Measurements from ENCODE around the gene SELENOI. TPM values are rescaled to one million over a fixed set of nuclear protein-coding genes. Genes with fewer than 3 reads are reported as not detected.
"Not testable (repeated sequence)": the region's sequence is repeated elsewhere in the genome, so short reads cannot be mapped to it uniquely, and the experiment has no call there.

The SELENOI gene
- total and polyA plus RNA-seq, 8 donors = 15.9 to 34.4 (median 17.9) TPM

- Histone ChIP-seq H3K9me3 (no peaks in the 10 kb centered on the region), H3K36me3 (no peaks in the 10 kb centered on the region), H3K4me3 (no peak overlapping the region), H3K27ac (no peak overlapping the region), H3K4me1 (peaks cover 10 to 26% of the 10 kb centered on the region in 2 donors), H3K27me3 (no peaks in the 10 kb centered on the region)
- no peak for TF ChIP-seq CTCF (IDR thresholded peaks at IDR 0.05)
- DNase-seq (no peak), ATAC-seq (no peak)
- intact Hi-C loops (cut with DNase I) = no loop called here
Observed at GRCh38 chr2:26349690-26350089, 3.7 kb downstream of the SELENOI start.

DNA sequence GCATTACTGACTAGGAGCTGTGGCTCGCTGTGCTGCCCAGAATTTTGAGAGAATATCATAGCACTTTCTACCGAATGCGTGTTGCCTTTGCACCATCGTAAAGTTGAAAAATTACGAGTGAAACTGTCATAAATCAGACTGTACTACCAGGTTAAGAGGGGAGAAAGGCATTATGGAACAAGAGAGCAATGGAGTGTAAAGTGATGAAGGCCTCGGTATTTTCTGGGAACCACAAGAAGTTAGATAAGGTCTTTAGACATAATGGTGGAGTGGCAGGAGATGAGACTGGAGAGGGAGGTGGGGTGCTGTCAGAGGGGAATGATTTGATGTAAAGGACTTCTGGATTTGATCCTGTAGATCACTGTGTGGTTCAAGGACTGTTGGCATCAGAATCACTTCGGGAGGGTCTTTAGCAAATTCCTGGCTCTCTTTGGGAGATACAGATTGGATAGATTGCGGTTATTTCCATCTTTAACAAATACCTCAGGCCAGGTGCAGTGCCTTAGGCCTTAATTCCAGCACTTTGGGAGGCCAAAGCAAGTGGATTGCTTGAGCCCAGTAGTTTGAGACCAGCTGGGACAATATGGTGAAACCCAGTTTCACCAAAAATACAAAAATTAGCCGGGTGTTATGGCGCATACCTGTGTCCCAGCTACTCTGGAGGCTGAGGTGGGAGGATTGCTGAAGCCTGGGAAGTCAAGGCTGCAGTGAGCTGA lies 5.6 kb downstream of the SELENOI start:
- Histone ChIP-seq H3K4me1 (peaks cover 8 to 22% of the 10 kb centered on the region in 2 donors), H3K9me3 (no peaks in the 10 kb centered on the region), H3K4me3 (no peak overlapping the region), H3K27me3 (no peaks in the 10 kb centered on the region), H3K27ac (no peak overlapping the region), H3K36me3 (no peaks in the 10 kb centered on the region)
- TF ChIP-seq CTCF (IDR thresholded peaks at IDR 0.05) = no peak
- ATAC-seq (no peak), DNase-seq (no peak)
- intact Hi-C loops (cut with DNase I) = no loop called here

DNA sequence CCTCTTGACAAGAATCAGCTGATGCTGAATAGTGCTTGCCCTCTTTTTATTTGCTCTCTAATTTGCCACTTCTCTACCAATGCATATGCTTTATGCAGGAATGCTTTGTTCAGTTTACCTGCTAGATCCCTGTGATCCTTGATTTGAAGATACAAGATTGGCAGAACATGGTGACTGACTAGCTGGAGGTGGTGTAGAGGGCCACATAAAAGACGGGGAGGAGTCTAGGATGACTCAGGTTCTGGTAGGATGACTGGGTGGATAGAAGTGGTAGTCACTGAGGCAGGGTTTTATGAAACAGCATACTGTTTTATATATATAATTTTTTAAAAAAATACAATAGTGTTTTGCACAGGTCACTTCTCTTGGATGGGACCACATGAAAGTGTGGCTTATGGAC lies 6.9 kb downstream of the SELENOI start:
- H3K27ac ChIP-seq = no peak overlapping the region
- H3K27me3 ChIP-seq = no peaks in the 10 kb centered on the region
- H3K36me3 ChIP-seq = peaks cover 0 to 4% of the 10 kb centered on the region in 2 donors
- DNase-seq = no peak
- peaks cover 0 to 10% of the 10 kb centered on the region in 2 donors for H3K4me1 ChIP-seq
- H3K4me3 ChIP-seq = no peak overlapping the region
- intact Hi-C loops (cut with DNase I) = no loop called here
- no peak for TF ChIP-seq CTCF (IDR thresholded peaks at IDR 0.05)
- ATAC-seq = no peak
- H3K9me3 ChIP-seq = no peaks in the 10 kb centered on the region

DNA sequence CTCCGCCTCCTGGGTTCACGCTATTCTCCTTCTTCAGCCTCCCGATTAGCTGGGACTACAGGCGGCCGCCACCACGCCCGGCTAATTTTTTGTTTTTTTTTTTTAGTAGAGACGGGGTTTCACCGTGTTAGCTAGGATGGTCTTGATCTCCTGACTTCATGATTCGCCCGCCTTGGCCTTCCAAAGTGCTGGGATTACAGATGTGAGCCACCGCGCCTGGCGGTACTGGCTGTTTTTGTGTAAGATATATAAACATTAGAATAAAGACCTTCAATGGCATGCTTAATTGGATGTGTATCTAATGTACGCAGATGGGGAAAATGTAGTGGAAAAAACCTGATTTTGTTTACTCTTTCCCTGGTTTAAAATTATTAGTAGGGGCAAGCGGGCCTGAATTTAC lies 8.5 kb downstream of the SELENOI start:
- H3K4me1 ChIP-seq; ATAC-seq; H3K9me3 ChIP-seq; DNase-seq; H3K4me3 ChIP-seq; H3K27ac ChIP-seq; H3K36me3 ChIP-seq; intact Hi-C loops (cut with DNase I); H3K27me3 ChIP-seq: not testable (repeated sequence)

- Histone ChIP-seq H3K4me3 (no peak overlapping the region), H3K27me3 (no peaks in the 10 kb centered on the region), H3K36me3 (peaks cover 0 to 4% of the 10 kb centered on the region in 2 donors), H3K4me1 (no peaks in the 10 kb centered on the region), H3K9me3 (no peaks in the 10 kb centered on the region), H3K27ac (no peak overlapping the region)
- TF ChIP-seq CTCF (IDR thresholded peaks at IDR 0.05) = no peak
- ATAC-seq (peak; percentile 22), DNase-seq (no peak)
- intact Hi-C loops (cut with DNase I) = no loop called here
Observed at GRCh38 chr2:26355038-26355995, 9.4 kb downstream of the SELENOI start.

Data from left lung (tissue), 10 donors.